ENCODE results near the gene CAPN1.
"Not testable (repeated sequence)": the region's sequence is repeated elsewhere in the genome, so short reads cannot be mapped to it uniquely, and the experiment has no call there.

The CAPN1 gene

DNA sequence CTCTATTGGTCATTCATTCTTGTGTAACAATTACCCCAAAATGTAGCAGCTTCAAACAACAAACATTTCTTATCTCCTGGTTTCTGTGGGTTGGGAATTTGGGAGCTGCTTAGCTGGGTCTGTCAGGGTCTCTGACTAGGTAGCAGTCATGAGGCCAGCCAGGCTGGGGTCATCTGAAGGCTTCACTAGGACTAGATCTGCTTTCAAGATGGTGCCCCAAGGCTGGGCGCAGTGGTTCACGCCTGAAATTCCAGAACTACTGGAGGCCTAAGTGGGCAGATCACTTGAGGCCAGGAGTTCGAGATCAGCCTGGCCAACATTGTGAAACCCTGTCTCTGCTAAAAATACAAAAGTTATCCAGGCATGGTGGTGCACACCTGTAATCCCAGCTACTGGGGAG is 24.8 kb upstream of the CAPN1 start:
- no peak for DNase-seq (ENCODE audit: low read depth)
- no peak overlapping the region for H3K4me3 ChIP-seq (ENCODE audit: low read depth, low read length)

DNA sequence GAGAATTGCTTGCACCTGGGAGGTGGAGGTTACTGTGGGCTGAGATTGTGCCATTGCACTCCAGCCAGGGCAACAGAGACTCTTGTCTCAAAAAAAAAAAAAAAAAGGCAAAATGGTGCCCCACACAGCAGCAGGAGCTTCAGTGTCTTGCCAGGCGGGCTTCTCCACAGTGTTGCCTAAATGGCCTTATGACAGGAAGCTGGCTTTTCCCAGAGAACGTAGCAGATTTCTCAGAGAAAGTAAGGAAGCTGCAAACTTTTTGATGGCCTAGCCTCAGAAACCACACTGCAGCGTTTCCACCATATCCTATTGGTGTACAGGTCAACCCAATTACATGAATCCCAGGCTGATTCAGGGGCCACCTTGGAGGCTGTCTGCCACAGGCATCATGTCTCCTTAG is 24.4 kb upstream of the CAPN1 start:
- no peak overlapping the region for H3K4me3 ChIP-seq (ENCODE audit: low read depth, low read length)
- no peak for DNase-seq (ENCODE audit: low read depth)

DNA sequence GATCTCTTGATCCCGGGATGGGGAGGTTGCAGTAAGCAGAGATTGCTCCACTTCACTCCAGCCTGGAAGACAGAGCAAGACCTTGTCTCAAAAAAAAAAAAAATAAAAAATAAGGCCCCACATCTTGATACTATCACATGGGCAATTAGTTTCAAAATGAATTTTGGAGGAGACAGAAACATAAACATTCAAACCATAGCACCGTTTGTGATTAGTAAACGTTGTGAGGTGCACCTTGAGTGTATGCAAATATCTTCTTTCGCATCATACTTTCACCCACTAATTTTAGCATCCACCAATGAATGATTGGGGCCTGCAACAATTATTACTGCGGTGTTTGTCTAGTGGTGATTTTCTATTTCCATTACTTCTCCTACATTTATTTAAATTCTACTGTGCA is 22.7 kb upstream of the CAPN1 start:
- no peak overlapping the region for H3K4me3 ChIP-seq (ENCODE audit: low read depth, low read length)
- DNase-seq (ENCODE audit: low read depth) = no peak

DNA sequence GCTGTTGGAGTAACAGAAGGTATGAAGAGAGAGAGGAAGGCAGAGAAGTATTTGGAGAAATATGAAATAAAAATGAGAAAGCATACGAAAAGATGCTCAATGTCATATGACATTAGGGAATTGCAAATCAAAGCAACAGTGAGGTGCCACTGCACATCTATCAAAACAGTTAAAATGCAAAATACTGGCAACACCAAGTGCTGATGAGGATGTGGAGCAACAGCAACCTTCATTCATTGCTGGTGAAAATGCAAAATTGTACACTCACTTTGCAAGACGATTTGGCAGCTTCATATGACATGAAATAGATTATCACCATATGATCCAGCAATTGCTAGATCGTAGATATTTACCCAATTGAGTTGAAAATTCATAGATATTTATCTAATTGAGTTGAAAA is 21.1 kb upstream of the CAPN1 start:
- no peak overlapping the region for H3K4me3 ChIP-seq (ENCODE audit: low read depth, low read length)
- no peak for DNase-seq (ENCODE audit: low read depth)

DNA sequence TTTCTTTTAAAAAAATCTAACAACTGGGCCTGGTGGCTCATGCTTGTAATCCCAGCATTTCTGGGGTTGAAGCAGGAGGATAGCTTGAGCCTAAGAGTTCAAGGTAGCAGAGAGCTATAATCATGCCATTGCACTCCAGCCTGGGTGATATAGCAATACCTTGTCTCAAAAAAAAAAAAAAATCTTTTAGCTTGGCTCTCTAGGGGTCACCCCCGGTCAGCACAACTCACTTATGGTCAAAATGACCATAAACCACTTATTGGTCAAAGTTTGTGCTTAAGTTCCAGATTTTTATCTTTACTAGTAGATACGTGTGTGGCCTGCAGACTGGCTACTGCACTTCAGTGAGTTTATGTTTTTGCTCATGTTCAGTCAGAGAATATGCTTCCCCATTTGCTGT is 18.0 kb upstream of the CAPN1 start:
- H3K4me3 ChIP-seq (ENCODE audit: low read depth, low read length) = no peak overlapping the region
- DNase-seq (ENCODE audit: low read depth) = no peak

DNA sequence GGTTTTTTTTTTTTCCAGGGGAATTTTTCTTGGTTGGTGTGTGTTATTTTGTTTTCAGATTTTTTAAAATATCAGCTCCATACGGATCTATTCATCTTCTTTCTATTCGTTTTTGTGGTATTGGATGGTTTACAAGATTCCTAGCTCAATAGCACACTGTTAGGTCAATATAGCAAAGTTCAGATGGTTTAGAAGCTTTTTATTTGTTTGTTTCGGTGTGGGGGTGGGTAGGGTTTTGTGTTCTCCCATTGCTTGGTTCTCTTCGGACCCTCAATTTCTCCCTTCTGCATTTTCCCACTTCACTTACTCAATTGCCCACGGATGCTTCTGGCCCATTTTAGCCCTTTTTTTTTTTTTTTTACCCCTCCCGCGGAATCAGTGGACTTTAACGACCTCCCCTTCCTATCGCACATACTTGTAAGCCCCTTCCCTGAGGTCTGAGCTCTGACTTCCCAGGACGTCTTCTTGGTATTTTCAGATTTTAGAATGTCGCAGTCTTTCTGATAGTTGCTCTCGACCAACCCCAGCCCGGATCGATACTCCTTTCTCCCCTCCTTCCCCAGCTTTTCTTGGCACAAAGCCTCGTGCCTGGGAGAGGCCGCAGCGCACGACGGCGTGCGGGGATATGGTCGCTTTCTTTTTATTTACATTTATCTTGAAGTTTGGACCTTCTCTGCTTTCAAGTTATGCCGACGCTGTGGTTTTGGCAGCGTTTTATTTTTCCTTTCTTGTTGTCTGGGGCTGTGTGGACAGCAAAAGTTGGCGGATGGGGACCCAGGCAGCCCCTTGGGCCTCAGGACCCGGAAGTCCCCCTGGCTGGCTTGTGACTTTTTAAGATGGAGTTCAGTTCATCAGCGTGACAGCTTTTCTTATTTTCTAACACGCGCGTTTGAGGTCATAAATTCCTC is 16.1 kb upstream of the CAPN1 start:
- no peak overlapping the region for H3K4me3 ChIP-seq (ENCODE audit: low read depth, low read length)
- no peak for DNase-seq (ENCODE audit: low read depth)

DNA sequence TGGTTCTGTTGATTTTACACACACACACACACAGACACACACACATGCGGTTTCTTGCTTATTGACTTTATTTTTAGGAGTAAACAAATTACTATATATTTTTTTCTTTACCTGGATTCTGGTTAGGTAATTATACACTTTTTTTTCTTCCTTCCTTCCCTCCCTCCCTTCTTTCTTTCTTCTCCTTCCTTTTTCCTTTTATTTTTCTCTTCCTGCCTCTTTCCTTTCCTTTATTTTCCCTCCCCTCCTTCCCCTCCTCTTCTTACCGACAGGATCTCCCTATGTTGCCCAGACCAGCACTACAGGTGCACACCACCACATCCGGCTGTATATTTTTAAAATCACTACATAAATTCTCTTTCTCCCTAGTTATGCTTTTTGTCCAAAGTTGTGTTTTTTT is 14.8 kb upstream of the CAPN1 start:
- no peak for DNase-seq (ENCODE audit: low read depth)
- no peak overlapping the region for H3K4me3 ChIP-seq (ENCODE audit: low read depth, low read length)

DNA sequence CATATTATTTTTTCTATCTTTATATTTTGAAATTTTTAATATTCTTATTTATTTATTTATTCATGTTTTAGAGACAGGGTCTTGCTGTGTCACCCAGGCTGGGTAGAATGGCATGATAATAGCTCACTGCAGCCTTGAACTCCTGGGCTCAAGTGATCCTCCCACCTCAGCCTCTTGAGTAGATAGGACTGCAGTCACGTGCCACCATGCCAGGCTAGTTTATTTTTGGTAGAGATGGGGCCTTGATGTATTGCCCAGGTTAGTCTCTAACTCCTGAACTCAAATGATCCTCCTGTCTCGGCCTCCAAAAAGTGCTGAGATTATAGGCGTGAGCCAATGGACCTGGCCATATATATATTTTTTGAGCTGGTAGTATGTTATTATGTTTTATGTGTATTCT is 14.1 kb upstream of the CAPN1 start:
- no peak overlapping the region for H3K4me3 ChIP-seq (ENCODE audit: low read depth, low read length)
- DNase-seq (ENCODE audit: low read depth) = no peak

DNA sequence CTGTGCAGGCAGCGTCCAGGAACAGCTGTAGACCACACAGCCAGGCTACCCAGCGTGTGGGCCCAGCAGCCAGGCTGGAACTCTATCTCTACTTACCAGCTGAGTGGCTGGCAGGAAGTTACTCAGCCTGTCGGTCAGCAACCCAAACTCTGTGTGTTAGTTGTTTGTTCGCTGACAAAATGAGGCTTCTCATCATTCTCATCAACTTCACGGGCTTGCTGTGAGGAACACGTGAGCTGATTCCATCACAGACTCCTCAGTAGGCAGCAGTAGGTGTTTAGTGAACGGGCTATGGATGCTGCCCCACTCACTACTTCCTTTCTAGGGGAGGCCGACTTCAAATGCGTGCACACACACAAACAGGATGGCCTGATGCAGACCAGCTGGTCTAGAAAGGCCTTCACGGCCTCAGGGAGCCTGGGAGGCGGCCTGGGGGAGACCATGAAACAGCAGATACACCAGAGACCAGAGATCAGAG is 12.5 kb upstream of the CAPN1 start:
- H3K4me3 ChIP-seq (ENCODE audit: low read depth, low read length) = no peak overlapping the region
- DNase-seq (ENCODE audit: low read depth) = no peak

DNA sequence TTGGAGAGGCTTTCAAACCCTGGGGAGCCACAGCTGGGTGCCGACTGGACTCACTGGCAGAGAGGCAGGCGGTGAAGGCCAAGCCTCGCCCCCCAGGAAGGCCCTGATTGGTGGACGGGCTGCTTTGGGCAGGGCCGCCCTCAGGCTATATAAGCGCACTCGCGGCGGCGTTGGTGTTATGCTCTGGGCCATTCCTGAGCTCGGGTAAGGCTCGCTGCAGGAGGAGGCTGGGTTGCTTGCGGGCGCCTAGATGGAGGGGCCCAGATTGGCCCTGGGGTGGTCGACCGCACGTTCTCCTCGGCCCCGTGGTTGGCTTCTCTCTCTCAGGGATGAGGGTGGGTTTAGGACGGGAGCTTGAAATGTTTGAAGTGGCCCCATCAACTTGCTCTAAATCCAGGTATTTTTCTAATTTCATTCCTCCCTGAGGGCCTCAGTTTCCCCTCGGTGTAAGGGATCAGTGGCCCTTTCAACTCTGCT is 11.6 kb upstream of the CAPN1 start, which contains the start of gene SPDYC:
Gene SPDYC (plus strand): TSS at position 176 of the 477 bp plus-strand sequence. CDS start 1,125 bp downstream, outside the sequence.
- H3K4me3 ChIP-seq (ENCODE audit: low read depth, low read length) = no peak within 1 kb of the TSS
- DNase-seq (ENCODE audit: low read depth) = no peak

DNA sequence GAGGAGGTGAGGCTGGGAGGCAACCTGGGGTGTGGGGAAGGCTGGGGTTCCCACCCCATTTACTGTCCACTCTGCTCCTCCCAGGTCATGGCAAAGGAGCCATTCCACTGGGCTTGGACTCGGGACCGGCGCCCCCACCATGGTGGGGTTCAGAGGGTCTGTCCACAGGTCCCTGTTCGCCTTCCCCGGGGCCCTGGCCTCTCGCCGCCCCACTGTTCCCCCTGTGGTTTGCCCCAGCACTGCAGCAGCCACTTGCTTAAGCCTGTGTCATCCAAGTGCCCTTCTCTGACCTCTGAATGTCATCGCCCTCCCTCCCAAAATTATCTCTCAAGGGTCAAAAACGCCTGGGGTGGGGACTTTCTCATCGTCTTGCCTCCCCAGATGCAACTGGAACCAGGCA is 9.1 kb upstream of the CAPN1 start:
- no peak overlapping the region for H3K4me3 ChIP-seq (ENCODE audit: low read depth, low read length)
- no peak for DNase-seq (ENCODE audit: low read depth)

DNA sequence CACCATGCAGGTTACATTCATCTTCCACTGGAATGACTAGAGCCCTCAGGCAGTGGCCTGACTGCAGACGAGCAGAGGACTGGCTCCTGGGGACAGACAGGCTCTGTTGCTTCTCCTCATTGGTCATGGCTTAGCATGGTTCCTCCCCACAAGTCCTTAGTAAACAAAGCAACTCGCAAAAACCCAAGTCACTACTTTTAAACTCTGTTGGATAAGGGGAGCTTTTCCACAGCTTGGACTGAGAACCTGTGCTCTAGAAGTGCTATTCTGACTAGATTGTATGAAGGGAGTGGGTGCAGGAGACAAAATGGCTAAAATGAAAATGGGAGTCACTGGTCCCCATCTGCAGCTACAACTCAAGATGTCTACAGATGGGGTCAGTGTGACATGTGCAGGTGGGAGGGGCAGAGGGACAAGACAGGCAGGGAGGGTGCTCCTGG is 7.1 kb upstream of the CAPN1 start:
- not testable (repeated sequence) for H3K4me3 ChIP-seq (ENCODE audit: low read depth, low read length); DNase-seq (ENCODE audit: low read depth)

DNA sequence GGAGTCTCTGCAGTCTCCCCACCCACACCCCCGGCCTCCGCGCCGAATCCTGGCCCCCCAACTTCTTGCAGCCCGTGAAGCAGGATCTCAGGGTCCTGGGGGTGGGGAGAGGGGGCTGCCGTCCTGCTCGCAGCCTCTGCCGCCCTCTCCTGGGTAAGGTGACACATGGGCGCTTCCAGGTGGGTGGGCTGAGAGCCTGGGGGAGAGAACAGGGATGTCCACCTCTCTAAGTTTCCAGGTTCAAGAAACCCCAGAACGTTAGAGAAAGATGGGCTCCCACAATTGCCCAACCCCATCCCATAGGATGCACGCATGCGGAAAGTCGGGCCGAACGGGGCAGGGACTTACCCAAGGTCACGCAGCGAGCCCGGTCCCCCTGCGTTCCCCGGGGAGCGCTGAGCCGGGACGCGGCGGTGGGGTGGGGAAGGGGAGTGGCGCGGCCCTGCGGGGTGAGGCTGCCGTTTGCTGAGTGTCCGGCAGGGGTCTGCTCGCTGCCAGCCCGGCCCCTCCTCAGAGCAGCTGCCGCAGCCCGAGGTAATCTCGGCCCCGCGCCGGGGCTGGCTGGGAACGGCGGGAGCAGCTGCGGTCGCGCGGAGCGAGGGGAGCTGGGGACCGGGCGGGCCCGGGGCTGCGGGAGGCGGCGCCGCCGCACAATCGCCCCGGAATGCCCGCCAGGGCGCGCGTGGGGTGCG is 705 bp upstream of the CAPN1 start:
- no peak for DNase-seq (ENCODE audit: low read depth)
- H3K4me3 ChIP-seq (ENCODE audit: low read depth, low read length) = peak overlapping the region; percentile 93

DNA sequence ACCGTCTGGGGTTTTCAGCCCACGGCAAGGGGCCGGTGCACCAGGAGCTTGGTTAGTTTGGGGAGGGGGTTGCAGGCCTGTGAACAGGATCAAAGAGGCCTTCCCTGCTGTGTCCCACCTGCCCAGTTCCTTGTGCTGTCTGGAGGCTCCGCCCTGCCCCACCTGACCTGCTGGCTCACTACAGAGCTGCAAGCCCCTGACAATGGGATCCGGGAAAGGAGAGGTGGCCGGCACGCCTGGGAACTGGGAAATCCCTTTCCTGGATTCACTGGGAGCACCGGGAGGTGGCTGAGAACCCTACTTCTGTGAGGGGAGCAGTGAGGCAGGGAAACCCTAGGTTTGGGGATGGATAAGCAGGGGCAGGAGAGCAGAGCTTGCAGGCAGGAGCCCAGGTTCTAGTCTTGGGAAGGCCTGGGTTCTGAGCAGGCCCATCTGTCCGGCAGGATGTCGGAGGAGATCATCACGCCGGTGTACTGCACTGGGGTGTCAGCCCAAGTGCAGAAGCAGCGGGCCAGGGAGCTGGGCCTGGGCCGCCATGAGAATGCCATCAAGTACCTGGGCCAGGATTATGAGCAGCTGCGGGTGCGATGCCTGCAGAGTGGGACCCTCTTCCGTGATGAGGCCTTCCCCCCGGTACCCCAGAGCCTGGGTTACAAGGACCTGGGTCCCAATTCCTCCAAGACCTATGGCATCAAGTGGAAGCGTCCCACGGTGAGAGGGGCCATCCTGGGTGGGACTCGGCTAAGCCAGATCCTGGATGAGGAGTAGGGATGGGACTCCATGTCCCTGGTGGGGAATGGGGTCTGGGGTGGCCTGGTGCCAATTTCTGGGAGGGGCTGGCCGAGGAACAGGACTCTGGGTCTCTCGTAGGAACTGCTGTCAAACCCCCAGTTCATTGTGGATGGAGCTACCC is 786 bp downstream of the CAPN1 start:
- H3K4me3 ChIP-seq (ENCODE audit: low read depth, low read length) = peak overlapping the region; percentile 93
- no peak for DNase-seq (ENCODE audit: low read depth)

DNA sequence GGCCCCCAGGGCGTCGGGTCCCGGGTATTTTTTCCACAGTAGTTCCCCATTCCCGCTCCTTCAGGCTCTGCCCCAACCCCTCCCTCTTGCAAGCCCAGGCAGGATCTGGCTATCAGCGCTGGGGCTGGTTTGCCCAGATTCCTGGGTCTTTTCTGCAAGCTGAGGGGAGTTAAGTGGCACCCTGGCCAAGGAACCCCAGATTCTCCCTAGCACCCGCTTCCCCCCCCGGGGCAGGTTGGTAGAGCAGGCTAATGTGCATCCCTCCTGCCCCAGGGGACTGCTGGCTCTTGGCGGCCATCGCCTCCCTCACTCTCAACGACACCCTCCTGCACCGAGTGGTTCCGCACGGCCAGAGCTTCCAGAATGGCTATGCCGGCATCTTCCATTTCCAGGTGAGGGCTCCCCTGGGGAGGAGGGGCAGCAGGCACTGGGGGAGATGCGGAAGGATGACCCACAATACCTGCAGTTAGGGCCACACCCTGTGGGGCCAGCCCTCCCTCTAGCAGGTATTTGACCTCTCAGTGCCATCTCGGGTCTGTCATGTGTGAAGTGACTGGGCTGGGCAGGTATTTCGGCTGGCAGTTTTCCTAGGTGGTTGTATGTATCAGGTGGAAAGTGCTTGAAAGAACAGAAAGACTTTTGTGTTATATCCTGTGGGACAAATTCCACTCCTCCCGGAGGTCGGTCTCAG is 1.6 kb downstream of the CAPN1 start:
- H3K4me3 ChIP-seq (ENCODE audit: low read depth, low read length) = peak overlapping the region; percentile 93
- no peak for DNase-seq (ENCODE audit: low read depth)

DNA sequence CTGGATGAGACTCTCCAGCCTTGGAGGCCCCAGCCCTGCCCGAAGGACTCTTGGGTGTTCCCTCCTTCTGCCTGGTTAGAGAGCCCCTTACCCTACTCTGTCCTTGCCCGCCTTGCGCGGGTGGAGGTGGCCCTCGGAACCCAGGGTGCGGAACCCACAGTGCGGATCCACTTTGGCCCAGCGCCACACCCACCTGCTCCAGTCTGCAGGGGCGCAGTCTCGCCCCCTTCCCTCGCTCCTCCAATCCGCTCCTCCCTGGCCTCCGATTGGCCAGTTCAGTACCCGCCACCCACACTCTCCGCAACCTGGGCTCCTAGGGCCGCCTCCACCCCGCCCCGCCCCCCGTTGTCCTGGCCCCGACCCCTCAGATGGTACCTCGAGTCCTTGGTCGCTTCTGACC is 2.4 kb downstream of the CAPN1 start:
- DNase-seq (ENCODE audit: low read depth) = no peak
- no peak overlapping the region for H3K4me3 ChIP-seq (ENCODE audit: low read depth, low read length)

DNA sequence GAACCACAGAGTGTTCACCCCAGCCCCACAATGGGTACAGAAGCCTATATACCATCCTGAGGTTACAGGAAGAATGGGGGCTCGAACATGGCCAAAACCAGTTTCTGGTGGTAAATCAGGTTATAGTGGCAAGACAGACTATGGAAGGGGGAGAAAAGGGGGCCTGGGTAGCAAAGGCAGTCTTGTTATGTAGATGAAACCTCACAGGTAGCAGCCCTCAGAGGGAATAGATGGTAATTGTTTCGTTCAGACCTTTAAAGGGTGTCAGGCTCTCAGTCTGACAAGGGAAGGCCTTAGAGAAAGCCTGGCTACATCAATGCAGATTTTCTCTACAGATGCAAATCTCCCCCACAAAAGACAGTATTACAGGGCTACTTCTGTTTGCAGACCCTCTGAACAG is 3.4 kb downstream of the CAPN1 start:
- no peak overlapping the region for H3K4me3 ChIP-seq (ENCODE audit: low read depth, low read length)
- no peak for DNase-seq (ENCODE audit: low read depth)

DNA sequence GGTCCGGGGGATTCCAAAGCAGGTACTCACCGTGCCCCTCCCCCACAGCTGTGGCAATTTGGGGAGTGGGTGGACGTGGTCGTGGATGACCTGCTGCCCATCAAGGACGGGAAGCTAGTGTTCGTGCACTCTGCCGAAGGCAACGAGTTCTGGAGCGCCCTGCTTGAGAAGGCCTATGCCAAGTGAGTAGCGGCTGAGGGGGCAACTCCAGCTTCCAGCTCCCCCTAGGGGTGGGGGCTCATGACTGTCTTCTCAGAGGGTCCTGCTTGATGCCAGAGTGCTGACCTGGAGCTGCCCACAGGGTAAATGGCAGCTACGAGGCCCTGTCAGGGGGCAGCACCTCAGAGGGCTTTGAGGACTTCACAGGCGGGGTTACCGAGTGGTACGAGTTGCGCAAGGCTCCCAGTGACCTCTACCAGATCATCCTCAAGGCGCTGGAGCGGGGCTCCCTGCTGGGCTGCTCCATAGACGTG is 4.2 kb downstream of the CAPN1 start:
- H3K4me3 ChIP-seq (ENCODE audit: low read depth, low read length) = no peak overlapping the region
- DNase-seq (ENCODE audit: low read depth) = no peak

DNA sequence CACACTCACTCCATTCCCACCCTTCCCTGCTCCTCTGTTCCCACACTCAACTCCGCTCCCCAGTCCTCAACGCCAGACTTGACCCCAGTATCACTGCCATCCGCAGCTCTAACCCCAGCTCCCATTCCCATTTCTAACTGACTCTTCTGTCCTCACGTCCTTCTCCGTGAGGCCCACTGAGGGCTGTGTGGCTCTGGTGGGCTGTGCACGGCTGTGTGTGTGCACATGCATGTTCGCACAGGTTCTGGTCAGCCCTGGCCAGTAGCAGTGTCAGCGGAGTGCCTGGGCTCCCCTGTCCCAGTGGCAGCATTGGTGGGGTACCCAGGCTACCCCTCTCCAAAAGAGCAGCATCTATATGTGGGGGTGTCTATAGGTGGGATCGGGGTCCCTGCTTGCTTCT is 5.0 kb downstream of the CAPN1 start:
- no peak overlapping the region for H3K4me3 ChIP-seq (ENCODE audit: low read depth, low read length)

More for the DNA sequence above, 5.0 kb downstream of the CAPN1 start:
- no peak for DNase-seq (ENCODE audit: low read depth)

Measured in skeletal muscle cell (primary cell).